Mucosa of stomach (tissue), 1 donor: ENCODE results near the gene POLR1C.
"Not testable (repeated sequence)": the region's sequence is repeated elsewhere in the genome, so short reads cannot be mapped to it uniquely, and the experiment has no call there.

Source experiments
- H3K27me3 ChIP-seq: one replicate; pipeline ENCODE4 v1.7.0; 2013; ENCODE audit warnings: mild to moderate bottlenecking, low read length; ENCODE audit not compliant: control insufficient read depth, insufficient read depth
- H3K36me3 ChIP-seq: one replicate; pipeline ENCODE4 v1.7.0; 2013; ENCODE audit warnings: low read length; ENCODE audit not compliant: control insufficient read depth, insufficient read depth
- H3K4me1 ChIP-seq: one replicate; pipeline ENCODE4 v1.7.0; 2013; ENCODE audit warnings: mild to moderate bottlenecking, low read length; ENCODE audit not compliant: control insufficient read depth, insufficient read depth
- H3K4me3 ChIP-seq: one replicate; pipeline ENCODE4 v1.7.0; 2013; ENCODE audit warnings: low read length
- H3K9ac ChIP-seq: one replicate; pipeline ENCODE4 v1.7.0; 2013; ENCODE audit warnings: mild to moderate bottlenecking, low read length, moderate library complexity
- H3K9me3 ChIP-seq: one replicate; pipeline ENCODE4 v1.7.0; 2013; ENCODE audit warnings: mild to moderate bottlenecking, low read length, moderate library complexity; ENCODE audit not compliant: control insufficient read depth
- donor health status: Pancreatic carcinoma.

Gene POLR1C

GRCh38 chr6:43520097-43520496 is 3.2 kb downstream of the POLR1C start:
- H3K9ac ChIP-seq = no peak overlapping the region
- H3K9me3 ChIP-seq = no peaks in the 10 kb centered on the region
- H3K36me3 ChIP-seq = peaks cover 8% of the 10 kb centered on the region
- H3K27me3 ChIP-seq = no peaks in the 10 kb centered on the region
- H3K4me3 ChIP-seq = no peak overlapping the region
- peaks cover 18% of the 10 kb centered on the region for H3K4me1 ChIP-seq

- Histone ChIP-seq H3K4me1 (peaks cover 7% of the 10 kb centered on the region), H3K27me3 (no peaks in the 10 kb centered on the region), H3K36me3 (peaks cover 16% of the 10 kb centered on the region), H3K4me3 (no peak overlapping the region), H3K9me3 (no peaks in the 10 kb centered on the region), H3K9ac (no peak overlapping the region)
Measured at GRCh38 chr6:43521836-43522235, 4.9 kb downstream of the POLR1C start.

- no peaks in the 10 kb centered on the region for H3K27me3 ChIP-seq
- H3K36me3 ChIP-seq = peaks cover 22% of the 10 kb centered on the region
- no peak overlapping the region for H3K4me3 ChIP-seq
- peaks cover 7% of the 10 kb centered on the region for H3K4me1 ChIP-seq
- H3K9me3 ChIP-seq = no peaks in the 10 kb centered on the region
- H3K9ac ChIP-seq = no peak overlapping the region
Measured at GRCh38 chr6:43522547-43523261, 5.8 kb downstream of the POLR1C start.

- H3K36me3 ChIP-seq = peaks cover 25% of the 10 kb centered on the region
- no peaks in the 10 kb centered on the region for H3K9me3 ChIP-seq
- H3K4me3 ChIP-seq = no peak overlapping the region
- H3K4me1 ChIP-seq = peaks cover 2% of the 10 kb centered on the region
- H3K27me3 ChIP-seq = no peaks in the 10 kb centered on the region
- no peak overlapping the region for H3K9ac ChIP-seq
Measured at GRCh38 chr6:43523284-43523683, 6.4 kb downstream of the POLR1C start.

GRCh38 chr6:43524483-43524961 is 7.6 kb downstream of the POLR1C start:
- H3K27me3 ChIP-seq = no peaks in the 10 kb centered on the region
- no peak overlapping the region for H3K4me3 ChIP-seq
- H3K36me3 ChIP-seq = peaks cover 25% of the 10 kb centered on the region
- no peaks in the 10 kb centered on the region for H3K4me1 ChIP-seq
- H3K9ac ChIP-seq = no peak overlapping the region
- no peaks in the 10 kb centered on the region for H3K9me3 ChIP-seq

- no peaks in the 10 kb centered on the region for H3K4me1 ChIP-seq
- H3K9me3 ChIP-seq = no peaks in the 10 kb centered on the region
- H3K9ac ChIP-seq = no peak overlapping the region
- peaks cover 9% of the 10 kb centered on the region for H3K36me3 ChIP-seq
- H3K4me3 ChIP-seq = no peak overlapping the region
- H3K27me3 ChIP-seq = no peaks in the 10 kb centered on the region
Measured at GRCh38 chr6:43532201-43532600, 15.3 kb downstream of the POLR1C start.

GRCh38 chr6:43538986-43539385 is 22.1 kb downstream of the POLR1C start:
- not testable (repeated sequence) for H3K4me3 ChIP-seq, H3K9me3 ChIP-seq, H3K9ac ChIP-seq, H3K4me1 ChIP-seq, H3K36me3 ChIP-seq, H3K27me3 ChIP-seq

GRCh38 chr6:43539409-43539808 is 22.5 kb downstream of the POLR1C start:
- not testable (repeated sequence) for H3K9me3 ChIP-seq, H3K4me1 ChIP-seq, H3K4me3 ChIP-seq, H3K9ac ChIP-seq, H3K36me3 ChIP-seq, H3K27me3 ChIP-seq

- Histone ChIP-seq H3K4me1 (no peaks in the 10 kb centered on the region), H3K4me3 (no peak overlapping the region), H3K9ac (no peak overlapping the region), H3K36me3 (no peaks in the 10 kb centered on the region), H3K27me3 (no peaks in the 10 kb centered on the region), H3K9me3 (no peaks in the 10 kb centered on the region)
Measured at GRCh38 chr6:43540507-43540906, 23.6 kb downstream of the POLR1C start.

- Histone ChIP-seq H3K27me3 (no peaks in the 10 kb centered on the region), H3K9ac (no peak overlapping the region), H3K9me3 (no peaks in the 10 kb centered on the region), H3K4me3 (no peak overlapping the region), H3K36me3 (no peaks in the 10 kb centered on the region), H3K4me1 (no peaks in the 10 kb centered on the region)
Measured at GRCh38 chr6:43541774-43542471, 25.0 kb downstream of the POLR1C start.

GRCh38 chr6:43544461-43544860 is 27.6 kb downstream of the POLR1C start:
- no peak overlapping the region for H3K9ac ChIP-seq
- no peaks in the 10 kb centered on the region for H3K9me3 ChIP-seq
- H3K36me3 ChIP-seq = no peaks in the 10 kb centered on the region
- H3K4me1 ChIP-seq = no peaks in the 10 kb centered on the region
- no peak overlapping the region for H3K4me3 ChIP-seq
- H3K27me3 ChIP-seq = no peaks in the 10 kb centered on the region

- Histone ChIP-seq H3K4me3 (no peak overlapping the region), H3K9me3 (no peaks in the 10 kb centered on the region), H3K9ac (no peak overlapping the region), H3K36me3 (no peaks in the 10 kb centered on the region), H3K4me1 (no peaks in the 10 kb centered on the region), H3K27me3 (no peaks in the 10 kb centered on the region)
Measured at GRCh38 chr6:43547222-43547621, 30.3 kb downstream of the POLR1C start.
